Naive thymus-derived CD8-positive, alpha-beta T cell (primary cell): ENCODE results near the gene IFNA10. TPM values are rescaled to one million over a fixed set of nuclear protein-coding genes. Genes with fewer than 3 reads are reported as not detected.
"Not testable (repeated sequence)": the region's sequence is repeated elsewhere in the genome, so short reads cannot be mapped to it uniquely, and the experiment has no call there.

Source experiments
- ATAC-seq, 2 donors: fragments of 150-1000 bp; cut with Tn5 transposase in 1 of 2; sonication (Bioruptor Pico), chemical (Tn5 transposase) in 1 of 2; 1 replicate in 1 of 2; 2 replicates in 1 of 2; pipeline ENCODE4 v1.10.0; 2021; ENCODE audit warnings: mild to moderate bottlenecking in 2 of 2, moderate library complexity in 2 of 2
- POLR2A ChIA-PET: fragments of 350-600 bp; sonication (Branson Sonifier 250); formaldehyde crosslinking; loops from one replicate; lab custom pipeline; 2021; ENCODE audit warnings: antibody characterized with exemption; lab: Charles Lee
- DNase-seq, 10 donors: peaks; one replicate each; pipeline versions ENCODE4 v3.0.0 to v3.0.0-alpha.2; 2020 to 2022
- H3K27ac Mint-ChIP-seq, 10 donors: one replicate each; pipeline ENCODE4 v1.8.0; 2020 to 2022; ENCODE audit warnings: mild to moderate bottlenecking in 10 of 10, mixed read lengths in 10 of 10, moderate library complexity in 4 of 10, inconsistent platforms in 1 of 10
- H3K27me3 Mint-ChIP-seq, 5 donors: one replicate each; pipeline ENCODE4 v1.8.0; 2021 to 2022; ENCODE audit warnings: mixed read lengths in 5 of 5
- H3K36me3 Mint-ChIP-seq, 3 donors: one replicate each; pipeline ENCODE4 v1.8.0; 2020 to 2022; ENCODE audit warnings: mixed read lengths in 3 of 3, mild to moderate bottlenecking in 2 of 3, inconsistent platforms in 1 of 3
- H3K4me1 Mint-ChIP-seq, 4 donors: one replicate each; pipeline ENCODE4 v1.8.0; 2021 to 2022; ENCODE audit warnings: mixed read lengths in 4 of 4
- H3K4me3 Mint-ChIP-seq, 10 donors: one replicate each; pipeline ENCODE4 v1.8.0; 2020 to 2022; ENCODE audit warnings: mild to moderate bottlenecking in 10 of 10, mixed read lengths in 10 of 10, moderate library complexity in 6 of 10, inconsistent platforms in 1 of 10
- H3K9me3 Mint-ChIP-seq, 9 donors: one replicate each; pipeline ENCODE4 v1.8.0; 2020 to 2022; ENCODE audit warnings: mixed read lengths in 9 of 9, mild to moderate bottlenecking in 3 of 9, inconsistent platforms in 1 of 9, moderate library complexity in 1 of 9
- polyA plus RNA-seq, 3 donors: library from polyadenylated mRNA; unstranded; fragments of 300-500 nt; fragmentation: Illumina TruSeq; gene quantifications; one replicate each; pipeline ENCODE4 v1.2.3, GENCODE V29; 2021
- total RNA-seq, 8 experiments: library from RNA in 2 of 8; stranded (reverse) in 2 of 8; gene quantifications; one replicate each; pipeline ENCODE4 v1.2.3 and lab custom pipeline; 2021 to 2026

The IFNA10 gene
- total and polyA plus RNA-seq, 5 experiments from 2014 or later, result not detected

DNA sequence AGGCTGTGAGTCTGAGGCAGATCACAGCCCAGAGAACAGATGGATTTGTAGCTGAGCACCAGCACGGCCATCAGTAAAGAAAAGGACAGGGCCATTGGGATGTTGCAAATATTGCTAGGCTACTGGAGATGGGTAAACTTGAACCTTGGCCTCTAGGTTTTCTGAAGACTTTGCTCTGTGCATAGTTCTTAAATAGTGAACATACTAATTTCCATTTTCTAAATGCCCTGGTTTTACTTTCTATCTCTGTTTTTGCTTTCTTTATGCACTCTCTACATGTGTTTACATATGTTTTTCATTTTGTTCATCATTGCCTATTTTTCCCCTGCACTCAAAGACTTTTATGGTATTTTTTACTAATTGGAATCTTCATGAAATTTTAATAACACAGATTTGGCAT lies 10.3 kb upstream of the IFNA10 start, which contains the start of gene IFNA16:
TSS of gene IFNA16 (minus strand) at position 101 of the 400 bp plus-strand sequence. CDS start at position 95, 6 bp downstream.
- H3K4me3 Mint-ChIP-seq, DNase-seq, POLR2A ChIA-PET, ATAC-seq, H3K9me3 Mint-ChIP-seq, H3K4me1 Mint-ChIP-seq, H3K36me3 Mint-ChIP-seq, H3K27ac Mint-ChIP-seq: not testable (repeated sequence)
- H3K27me3 Mint-ChIP-seq, result peaks cover 13 to 37% (median 17%) of the 10 kb centered on the region in 5 donors

GRCh38 chr9:21213411-21214326 lies 6.7 kb upstream of the IFNA10 start:
- POLR2A ChIA-PET, H3K36me3 Mint-ChIP-seq, H3K4me1 Mint-ChIP-seq, H3K9me3 Mint-ChIP-seq: not testable (repeated sequence)
- peak in 2 of 10 donors; percentile 11 to 25 for DNase-seq
- H3K4me3 Mint-ChIP-seq, result peak overlapping the region; percentile 17 to 64 (median 48)
- ATAC-seq, result peak; percentile 53 to 54
- peaks cover 3 to 17% (median 8%) of the 10 kb centered on the region in 5 donors for H3K27me3 Mint-ChIP-seq
- H3K27ac Mint-ChIP-seq, result peak overlapping the region in 4 of 10 donors; percentile 10 to 68 (median 52)

DNA sequence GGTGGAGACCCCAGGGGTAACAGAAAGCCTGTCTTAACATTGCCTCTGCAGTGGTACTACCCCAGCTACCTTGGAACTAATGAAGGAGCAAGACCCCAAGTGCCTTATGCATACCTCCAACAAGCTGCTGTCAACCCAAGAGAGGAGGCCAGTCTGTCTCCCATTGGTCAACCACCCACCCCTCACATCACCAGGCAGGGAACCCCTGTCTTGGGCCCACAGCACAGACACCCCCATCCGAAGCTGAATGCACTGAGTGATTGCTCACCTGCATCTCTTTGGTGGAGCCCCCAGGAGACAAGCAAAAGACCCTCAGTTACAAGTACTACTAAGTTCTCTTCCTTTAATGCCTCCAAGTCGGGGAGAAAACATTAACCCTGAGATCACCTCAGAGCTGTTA lies 5.2 kb upstream of the IFNA10 start:
- H3K27ac Mint-ChIP-seq, result peak overlapping the region in 1 of 10 donors; percentile 35
- H3K36me3 Mint-ChIP-seq, H3K9me3 Mint-ChIP-seq, H3K4me3 Mint-ChIP-seq, H3K27me3 Mint-ChIP-seq, POLR2A ChIA-PET, H3K4me1 Mint-ChIP-seq, ATAC-seq, DNase-seq: not testable (repeated sequence)

- H3K36me3 Mint-ChIP-seq, POLR2A ChIA-PET, DNase-seq, H3K27me3 Mint-ChIP-seq, ATAC-seq, H3K9me3 Mint-ChIP-seq, H3K4me1 Mint-ChIP-seq, H3K27ac Mint-ChIP-seq, H3K4me3 Mint-ChIP-seq: not testable (repeated sequence)
Observed at GRCh38 chr9:21210782-21211181, 3.8 kb upstream of the IFNA10 start.

- Mint-ChIP-seq H3K36me3 (no peaks in the 10 kb centered on the region), H3K27ac (no peak overlapping the region), H3K4me1 (peaks cover 2 to 6% (median 3%) of the 10 kb centered on the region in 4 donors), H3K4me3 (no peak overlapping the region), H3K9me3 (peaks cover 0 to 3% (median 0%) of the 10 kb centered on the region in 9 donors), H3K27me3 (peaks cover 6 to 9% (median 8%) of the 10 kb centered on the region in 5 donors)
- POLR2A ChIA-PET, result no interaction called here
- no peak for DNase-seq
- ATAC-seq, result no peak
Observed at GRCh38 chr9:21210311-21210710, 3.4 kb upstream of the IFNA10 start.

GRCh38 chr9:21205204-21205603 lies 1.7 kb downstream of the IFNA10 start:
- ATAC-seq (no peak), DNase-seq (no peak)
- peaks cover 0 to 2% (median 0%) of the 10 kb centered on the region in 4 donors for H3K4me1 Mint-ChIP-seq
- POLR2A ChIA-PET, result no interaction called here
- no peak overlapping the region for H3K27ac Mint-ChIP-seq
- no peaks in the 10 kb centered on the region for H3K36me3 Mint-ChIP-seq
- peaks cover 3 to 28% (median 15%) of the 10 kb centered on the region in 5 donors for H3K27me3 Mint-ChIP-seq
- H3K9me3 Mint-ChIP-seq, result peaks cover 0 to 5% (median 0%) of the 10 kb centered on the region in 9 donors
- no peak overlapping the region for H3K4me3 Mint-ChIP-seq

DNA sequence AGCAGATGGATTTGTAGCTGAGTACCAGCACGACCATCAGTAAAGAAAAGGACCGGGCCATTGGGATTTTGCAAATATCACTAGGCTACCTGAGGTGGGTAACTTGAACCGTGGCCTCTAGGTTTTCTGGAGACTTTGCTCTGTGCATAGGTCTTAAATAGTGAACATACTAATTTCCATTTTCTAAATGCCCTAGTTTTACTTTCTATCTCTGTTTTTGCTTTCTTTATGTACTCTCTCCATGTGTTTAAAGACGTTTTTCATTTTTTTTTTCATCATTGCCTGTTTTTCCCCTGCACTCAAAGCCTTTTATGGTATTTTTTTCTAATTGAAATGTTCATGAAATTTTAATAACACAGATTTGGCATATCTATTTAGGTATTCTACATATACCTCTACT lies 4.8 kb downstream of the IFNA10 start, which contains the start of gene IFNA7:
TSS of gene IFNA7 (minus strand) at position 101 of the 400 bp plus-strand sequence. CDS start at position 61, 40 bp downstream.
- POLR2A ChIA-PET, ATAC-seq, H3K4me3 Mint-ChIP-seq, H3K4me1 Mint-ChIP-seq, DNase-seq, H3K27ac Mint-ChIP-seq, H3K36me3 Mint-ChIP-seq, H3K9me3 Mint-ChIP-seq: not testable (repeated sequence)
- peaks cover 3 to 30% (median 15%) of the 10 kb centered on the region in 5 donors for H3K27me3 Mint-ChIP-seq

GRCh38 chr9:21194867-21195776 lies 11.8 kb downstream of the IFNA10 start:
- H3K27ac Mint-ChIP-seq, H3K4me1 Mint-ChIP-seq, H3K9me3 Mint-ChIP-seq, H3K36me3 Mint-ChIP-seq, H3K27me3 Mint-ChIP-seq, POLR2A ChIA-PET: not testable (repeated sequence)
- ATAC-seq (peak; percentile 91 to 97), DNase-seq (peak in 7 of 10 donors; percentile 6 to 57 (median 43))
- H3K4me3 Mint-ChIP-seq, result peak overlapping the region; percentile 33 to 78 (median 56)

GRCh38 chr9:21187487-21187886 lies 19.5 kb downstream of the IFNA10 start, which contains the start of gene IFNA4:
Gene IFNA4 (minus strand): TSS chr9:21187587. CDS start chr9:21187531, 56 bp downstream.
- H3K27ac Mint-ChIP-seq, DNase-seq, H3K27me3 Mint-ChIP-seq, H3K36me3 Mint-ChIP-seq, H3K4me3 Mint-ChIP-seq, ATAC-seq, H3K9me3 Mint-ChIP-seq, POLR2A ChIA-PET: not testable (repeated sequence)
- peaks cover 8 to 13% (median 12%) of the 10 kb centered on the region in 4 donors for H3K4me1 Mint-ChIP-seq

DNA sequence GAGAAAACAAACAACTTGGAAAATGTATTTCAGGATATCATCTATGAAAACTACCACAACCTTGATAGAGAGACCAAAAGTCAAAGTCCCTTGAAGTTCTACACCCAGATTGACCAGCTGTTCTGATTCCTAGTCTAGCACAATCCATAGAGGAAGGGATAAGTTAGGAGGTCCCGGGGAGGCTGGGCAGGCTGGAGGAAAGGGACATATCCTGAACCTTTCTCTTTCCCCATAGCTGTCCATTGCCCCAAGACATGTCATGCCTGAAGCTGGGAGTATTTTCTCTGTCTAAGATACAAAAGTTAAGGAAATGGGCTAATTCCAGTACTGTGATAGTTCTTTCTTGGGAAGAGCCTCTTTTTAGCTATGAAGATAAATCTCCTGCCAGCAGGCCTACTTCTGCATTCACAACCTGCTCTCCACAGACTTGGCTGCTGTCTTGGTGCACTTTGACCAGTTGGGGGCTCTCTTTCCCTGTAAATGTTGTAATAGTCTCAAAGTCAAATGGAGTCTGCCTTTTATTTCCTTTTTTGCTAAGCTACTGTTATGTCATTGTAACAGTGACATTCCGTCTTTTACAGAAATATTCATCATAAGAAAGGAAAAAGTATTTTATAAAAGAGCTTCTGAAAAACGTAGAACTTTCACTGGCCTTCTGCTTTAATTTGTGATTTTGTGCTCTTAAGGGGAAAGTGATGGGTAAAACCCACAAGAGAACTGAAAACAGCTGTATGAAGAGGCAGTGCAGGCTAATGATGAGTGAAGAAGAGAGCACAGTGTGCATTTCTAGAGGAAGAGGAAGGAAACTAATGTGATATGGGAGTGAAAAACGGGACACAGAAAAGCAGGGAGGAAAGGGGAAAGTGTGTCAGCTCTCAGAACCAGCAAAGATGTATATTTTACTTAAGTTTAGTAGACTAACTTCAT lies 23.9 kb downstream of the IFNA10 start:
- H3K27ac Mint-ChIP-seq, result peak overlapping the region in 4 of 10 donors; percentile 24 to 58 (median 40)

DNA sequence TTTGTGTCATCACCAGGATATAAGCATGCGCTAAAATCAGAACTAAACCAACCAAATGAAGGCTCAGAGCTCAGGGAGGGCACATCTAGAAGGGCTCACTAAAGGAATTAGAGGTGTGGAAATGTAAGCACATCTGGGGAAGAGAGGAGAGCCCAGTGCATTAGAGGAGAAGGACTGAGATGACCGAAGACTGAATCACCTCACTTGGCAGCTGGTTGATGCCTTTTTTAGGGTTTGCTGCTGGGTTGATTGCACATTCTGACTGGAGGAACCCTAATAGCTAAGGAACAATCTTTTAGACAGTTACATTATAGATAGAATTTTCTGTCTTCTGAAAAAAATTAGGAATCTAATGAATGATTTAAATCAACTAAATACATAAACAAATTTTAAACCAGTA lies 32.3 kb downstream of the IFNA10 start:
- Mint-ChIP-seq H3K4me3 (no peak overlapping the region), H3K27me3 (peaks cover 0 to 9% (median 2%) of the 10 kb centered on the region in 5 donors), H3K4me1 (no peaks in the 10 kb centered on the region), H3K36me3 (no peaks in the 10 kb centered on the region), H3K27ac (no peak overlapping the region), H3K9me3 (no peaks in the 10 kb centered on the region)
- POLR2A ChIA-PET, result no interaction called here
- ATAC-seq (no peak), DNase-seq (no peak)

More for the DNA sequence above, 23.9 kb downstream of the IFNA10 start:
- H3K9me3 Mint-ChIP-seq, H3K36me3 Mint-ChIP-seq, H3K27me3 Mint-ChIP-seq, POLR2A ChIA-PET, H3K4me3 Mint-ChIP-seq: not testable (repeated sequence)
- peak in 4 of 10 donors; percentile 22 to 32 (median 31) for DNase-seq
- H3K4me1 Mint-ChIP-seq, result peaks cover 8 to 13% (median 11%) of the 10 kb centered on the region in 4 donors
- ATAC-seq, result peak; percentile 82 to 87
